Activated B cell treated with CpG ODN at 0.5 μM for 24 hours (primary cell): ENCODE measurements around the gene OGG1. TPM values are rescaled to one million over a fixed set of nuclear protein-coding genes. Genes with fewer than 3 reads are reported as not detected.
A peak's percentile ranks its signal among the peaks of the same experiment; 100 is the strongest.

Experiments used
- ATAC-seq: fragments of 200-7000 bp; cut with Tn5 transposase; one replicate; pipeline ENCODE4 v1.10.0; 2021; ENCODE audit warnings: low read depth, mild to moderate bottlenecking, moderate library complexity
- CTCF ChIA-PET: fragments of 350-600 bp; sonication (Branson Sonifier 250); formaldehyde crosslinking; loops from one replicate; lab custom pipeline; 2021; ENCODE audit warnings: antibody characterized with exemption; lab: Charles Lee
- POLR2A ChIA-PET: fragments of 350-600 bp; sonication (Branson Sonifier 250); formaldehyde crosslinking; loops from one replicate; lab custom pipeline; 2021; ENCODE audit warnings: antibody characterized with exemption; lab: Charles Lee
- DNase-seq: peaks from one replicate; pipeline ENCODE4 v3.0.0; 2022
- H3K27ac Mint-ChIP-seq: one replicate; pipeline ENCODE4 v1.8.0; 2020; ENCODE audit warnings: mixed read lengths
- H3K27me3 Mint-ChIP-seq: one replicate; pipeline ENCODE4 v1.8.0; 2021; ENCODE audit warnings: mixed read lengths
- H3K36me3 Mint-ChIP-seq: one replicate; pipeline ENCODE4 v1.8.0; 2021; ENCODE audit warnings: low read depth, mixed read lengths
- H3K4me1 Mint-ChIP-seq: one replicate; pipeline ENCODE4 v1.8.0; 2021; ENCODE audit warnings: mixed read lengths
- H3K4me3 Mint-ChIP-seq: one replicate; pipeline ENCODE4 v1.8.0; 2020; ENCODE audit warnings: mild to moderate bottlenecking, mixed read lengths
- H3K9me3 Mint-ChIP-seq: one replicate; pipeline ENCODE4 v1.8.0; 2020; ENCODE audit warnings: mixed read lengths
- intact Hi-C: fragments of 100-400 bp; cut with micrococcal nuclease; formaldehyde crosslinking; loops from one replicate; pipeline ENCODE4 v1.15.1; 2024
- total RNA-seq: library from RNA; stranded (reverse); gene quantifications from 2 replicates; pipeline ENCODE4 v1.2.3, GENCODE V29; 2022
- TF ChIP-seq, protein P1 (sequence below): fragments of 200-600 bp; IDR thresholded peaks from one replicate; pipeline ENCODE4 v1.8.0; 2022; ENCODE audit warnings: antibody characterized with exemption, mild to moderate bottlenecking

OGG1 gene
- total RNA-seq, 1 donor from 2014 or later = 60.7 TPM

DNA sequence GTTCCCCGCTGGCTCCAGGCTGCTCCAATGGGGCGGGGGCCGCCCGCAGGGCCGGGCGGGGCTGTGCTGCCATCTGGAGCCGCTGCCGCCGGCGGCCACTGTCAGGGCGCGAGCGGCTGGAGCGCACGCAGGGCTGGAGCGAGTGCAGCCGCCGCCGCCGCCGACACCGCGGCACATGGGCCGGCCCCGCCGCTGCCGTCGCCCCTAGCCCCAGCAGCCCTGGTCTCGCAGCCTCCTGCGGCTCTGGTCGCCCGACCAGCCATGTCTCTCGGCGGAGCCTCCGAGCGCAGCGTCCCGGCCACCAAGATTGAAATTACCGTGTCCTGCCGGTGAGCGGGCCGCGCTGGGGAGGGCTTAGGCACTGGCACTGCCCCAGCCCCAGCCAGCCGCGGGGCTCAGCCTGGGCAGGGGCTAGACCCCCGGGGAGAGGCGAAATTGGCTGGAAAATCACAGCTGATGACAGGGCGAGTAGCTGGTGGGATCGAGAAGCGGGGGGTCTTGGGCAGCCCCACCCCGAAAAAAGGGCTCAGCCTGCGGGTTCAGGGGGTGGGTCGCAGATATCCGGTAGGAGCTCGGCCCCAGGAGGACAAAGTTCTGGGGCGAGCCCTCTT lies 45.9 kb upstream of the OGG1 start, which contains the start of gene CPNE9:
Gene CPNE9, plus strand, starts transcription at position 98 of the 611 bp plus-strand sequence. Its CDS starts 164 bp downstream, at position 262.
- Mint-ChIP-seq H3K4me3 (peak within 1 kb of the TSS; percentile 55), H3K27me3 (peaks cover 15% of the 10 kb centered on the region), H3K27ac (no peak within 1 kb of the TSS), H3K36me3 (peaks cover 41% of the 10 kb centered on the region), H3K9me3 (no peaks in the 10 kb centered on the region), H3K4me1 (peaks cover 19% of the 10 kb centered on the region)
- ATAC-seq (peak; percentile 28), DNase-seq (no peak)
- CTCF ChIA-PET = no interaction called here
- TF ChIP-seq, protein P1, sequence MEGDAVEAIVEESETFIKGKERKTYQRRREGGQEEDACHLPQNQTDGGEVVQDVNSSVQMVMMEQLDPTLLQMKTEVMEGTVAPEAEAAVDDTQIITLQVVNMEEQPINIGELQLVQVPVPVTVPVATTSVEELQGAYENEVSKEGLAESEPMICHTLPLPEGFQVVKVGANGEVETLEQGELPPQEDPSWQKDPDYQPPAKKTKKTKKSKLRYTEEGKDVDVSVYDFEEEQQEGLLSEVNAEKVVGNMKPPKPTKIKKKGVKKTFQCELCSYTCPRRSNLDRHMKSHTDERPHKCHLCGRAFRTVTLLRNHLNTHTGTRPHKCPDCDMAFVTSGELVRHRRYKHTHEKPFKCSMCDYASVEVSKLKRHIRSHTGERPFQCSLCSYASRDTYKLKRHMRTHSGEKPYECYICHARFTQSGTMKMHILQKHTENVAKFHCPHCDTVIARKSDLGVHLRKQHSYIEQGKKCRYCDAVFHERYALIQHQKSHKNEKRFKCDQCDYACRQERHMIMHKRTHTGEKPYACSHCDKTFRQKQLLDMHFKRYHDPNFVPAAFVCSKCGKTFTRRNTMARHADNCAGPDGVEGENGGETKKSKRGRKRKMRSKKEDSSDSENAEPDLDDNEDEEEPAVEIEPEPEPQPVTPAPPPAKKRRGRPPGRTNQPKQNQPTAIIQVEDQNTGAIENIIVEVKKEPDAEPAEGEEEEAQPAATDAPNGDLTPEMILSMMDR = no peak
- POLR2A ChIA-PET = no interaction called here
- intact Hi-C loops = loop anchor here (1.0 to 2.0 kb wide), 2 partner anchors 13 to 17 kb away; no protein-coding TSS in a partner anchor

DNA sequence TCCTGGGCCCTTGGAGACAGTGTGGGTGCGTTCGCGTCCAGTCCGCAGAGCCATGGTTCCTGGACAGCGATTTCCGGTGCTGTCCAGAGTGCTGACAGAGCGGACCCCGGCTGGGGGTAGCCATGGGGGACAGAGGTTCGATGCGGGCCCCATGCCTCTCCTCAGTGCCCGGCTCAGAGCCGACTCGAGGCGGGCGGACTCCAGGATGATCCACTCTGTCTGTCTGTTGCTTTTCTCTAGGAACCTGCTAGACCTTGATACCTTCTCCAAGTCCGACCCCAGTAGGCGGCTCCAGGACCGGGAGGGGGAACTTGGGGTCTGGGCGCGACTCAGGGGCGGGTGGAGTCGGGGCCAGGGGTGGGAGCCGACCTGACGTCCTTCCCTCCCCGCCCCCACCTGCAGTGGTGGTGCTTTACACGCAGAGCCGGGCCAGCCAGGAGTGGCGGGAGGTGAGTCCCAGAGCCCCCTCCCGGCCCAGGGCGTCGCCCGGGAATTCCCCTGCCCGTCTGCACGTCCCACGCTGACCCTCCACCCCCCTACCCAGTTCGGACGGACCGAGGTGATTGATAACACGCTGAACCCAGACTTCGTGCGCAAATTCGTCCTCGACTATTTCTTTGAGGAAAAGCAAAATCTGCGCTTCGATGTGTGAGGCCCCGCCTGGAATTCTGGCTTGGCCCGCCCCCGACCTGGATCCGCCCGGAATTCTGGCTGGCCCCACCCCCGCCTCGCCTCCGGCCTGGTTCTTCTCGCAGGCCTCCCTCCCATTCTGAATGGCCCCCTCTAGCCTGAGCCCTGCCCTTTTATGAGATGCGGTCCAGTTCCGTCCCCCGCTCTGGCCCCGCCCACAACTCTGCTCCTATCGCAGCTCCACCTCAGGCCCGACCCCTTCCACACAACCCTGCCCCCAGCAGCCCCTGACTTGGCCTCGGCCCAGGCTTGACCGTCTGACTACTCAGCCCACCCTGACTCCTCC lies 45.1 kb upstream of the OGG1 start:
- no peak for DNase-seq
- ChIA-PET CTCF (no interaction called here), POLR2A (no interaction called here)

DNA sequence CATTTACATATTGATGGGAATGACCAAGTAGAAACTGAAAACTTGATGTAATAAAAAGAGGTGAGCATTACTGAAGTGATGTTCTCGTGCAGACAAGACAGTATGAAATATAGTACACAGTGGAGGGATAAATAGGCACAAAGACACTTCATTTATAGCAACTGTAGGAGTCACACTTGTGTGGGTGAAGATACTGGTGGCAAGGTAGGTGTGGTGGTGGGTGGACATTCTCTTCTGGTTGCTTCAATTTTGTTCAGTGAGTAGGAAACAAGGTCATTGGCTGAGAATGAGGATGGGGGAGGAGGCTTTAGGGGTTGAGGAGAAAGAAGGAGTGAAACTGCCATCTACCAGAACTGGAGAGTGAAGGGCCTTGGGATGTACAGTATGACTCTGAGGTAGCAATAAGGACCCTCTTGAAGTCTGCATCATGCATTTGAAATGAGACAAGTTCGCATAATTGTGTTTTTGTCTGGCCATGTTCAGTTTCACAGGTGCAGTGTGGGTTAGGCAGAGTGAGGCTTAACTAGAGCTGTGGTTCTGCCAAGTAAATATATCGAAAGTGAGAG lies 39.5 kb upstream of the OGG1 start:
- H3K27me3 Mint-ChIP-seq = peaks cover 10% of the 10 kb centered on the region
- peaks cover 2% of the 10 kb centered on the region for H3K4me1 Mint-ChIP-seq
- no peak for DNase-seq
- H3K4me3 Mint-ChIP-seq = no peak overlapping the region
- ChIA-PET CTCF (no interaction called here), POLR2A (no interaction called here)
- H3K36me3 Mint-ChIP-seq = no peaks in the 10 kb centered on the region
- ATAC-seq = no peak
- intact Hi-C loops = no loop called here
- H3K9me3 Mint-ChIP-seq = no peaks in the 10 kb centered on the region
- no peak overlapping the region for H3K27ac Mint-ChIP-seq
- TF ChIP-seq, protein P1 = no peak

More for the DNA sequence above, 45.1 kb upstream of the OGG1 start:
- intact Hi-C loops = loop anchor here (1.0 to 2.0 kb wide), 2 partner anchors 13 to 16 kb away; no protein-coding TSS in a partner anchor
- Mint-ChIP-seq H3K4me1 (peaks cover 19% of the 10 kb centered on the region), H3K9me3 (no peaks in the 10 kb centered on the region), H3K27ac (no peak overlapping the region), H3K36me3 (peaks cover 33% of the 10 kb centered on the region), H3K27me3 (peaks cover 15% of the 10 kb centered on the region), H3K4me3 (peak overlapping the region; percentile 55)
- ATAC-seq = peak; percentile 47
- TF ChIP-seq, protein P1 = no peak

DNA sequence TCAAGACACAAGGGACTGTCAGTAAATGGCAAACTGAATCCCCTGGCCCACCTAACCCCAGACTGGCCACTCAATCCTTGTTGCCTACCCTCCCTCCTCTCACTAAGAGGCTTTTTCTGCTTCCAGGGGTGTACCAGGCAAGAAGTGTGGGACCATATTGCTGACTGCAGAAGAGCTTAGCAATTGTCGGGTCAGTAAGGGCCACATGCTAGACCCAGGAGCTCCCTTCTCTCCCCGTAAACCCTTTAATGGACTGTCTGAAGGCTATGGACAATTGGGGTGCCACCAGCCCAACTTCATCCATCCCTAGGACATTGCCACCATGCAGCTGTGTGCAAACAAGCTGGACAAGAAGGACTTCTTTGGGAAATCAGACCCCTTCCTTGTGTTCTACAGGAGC lies 37.3 kb upstream of the OGG1 start:
- POLR2A ChIA-PET = no interaction called here
- DNase-seq = no peak
- ATAC-seq = no peak
- H3K36me3 Mint-ChIP-seq = no peaks in the 10 kb centered on the region
- H3K4me3 Mint-ChIP-seq = no peak overlapping the region
- H3K4me1 Mint-ChIP-seq = no peaks in the 10 kb centered on the region
- TF ChIP-seq, protein P1 = no peak
- H3K27ac Mint-ChIP-seq = no peak overlapping the region
- H3K9me3 Mint-ChIP-seq = no peaks in the 10 kb centered on the region
- intact Hi-C loops = no loop called here
- H3K27me3 Mint-ChIP-seq = peaks cover 3% of the 10 kb centered on the region
- CTCF ChIA-PET = no interaction called here
